HG03439 (cell line): ENCODE results near the gene LRMDA.
"Not testable (repeated sequence)": the region's sequence is repeated elsewhere in the genome, so short reads cannot be mapped to it uniquely, and the experiment has no call there.

ENCODE experiments used
- ATAC-seq: cut with Tn5 transposase; IDR thresholded peaks from one replicate; pipeline ENCODE4 v1.9.1; 2021; ENCODE audit warnings: mild to moderate bottlenecking, moderate library complexity; ENCODE audit not compliant: unreplicated experiment

The LRMDA gene

DNA sequence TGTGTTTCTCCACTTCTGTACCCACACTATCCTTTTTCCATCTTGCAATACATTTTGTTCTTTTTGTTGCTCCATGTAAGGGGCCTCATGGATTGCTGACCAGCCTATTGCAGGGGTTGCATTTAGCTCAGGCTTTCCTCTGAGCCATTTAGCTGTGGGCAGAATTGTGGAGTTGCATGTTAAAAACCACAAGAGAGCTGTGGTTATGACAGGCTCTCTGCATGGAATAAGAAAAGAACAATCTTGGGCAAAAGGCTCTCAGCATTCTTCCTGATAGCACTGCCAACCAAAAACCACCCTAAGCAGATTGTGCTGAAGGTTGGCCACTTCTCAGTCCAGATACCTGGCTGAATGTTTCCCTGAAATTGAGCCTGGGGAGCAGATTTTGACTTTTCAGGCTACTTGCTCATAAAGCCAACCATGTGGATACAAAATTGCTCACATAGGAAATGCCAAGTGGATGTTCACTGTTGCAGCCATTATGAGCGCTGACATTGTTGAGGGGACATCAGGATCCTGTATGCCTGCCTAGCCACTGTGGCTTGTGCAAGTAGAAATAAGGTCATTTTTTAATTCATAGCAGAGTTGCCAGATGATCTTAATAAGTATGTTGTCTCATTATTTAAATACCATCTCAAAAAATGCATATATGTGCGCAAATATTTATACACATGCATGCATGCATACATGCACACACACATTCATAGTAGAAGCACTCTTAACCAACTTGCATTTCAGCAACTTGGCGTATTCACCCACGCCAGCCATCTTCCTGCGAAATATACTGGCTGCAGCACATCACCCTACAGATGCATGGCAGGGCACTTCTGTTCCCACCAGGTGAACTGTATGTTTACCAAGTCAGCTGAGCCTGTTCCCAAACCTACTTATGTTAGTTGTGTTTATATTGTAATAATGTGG is 695.4 kb downstream of the LRMDA start:
- ATAC-seq: no peak

DNA sequence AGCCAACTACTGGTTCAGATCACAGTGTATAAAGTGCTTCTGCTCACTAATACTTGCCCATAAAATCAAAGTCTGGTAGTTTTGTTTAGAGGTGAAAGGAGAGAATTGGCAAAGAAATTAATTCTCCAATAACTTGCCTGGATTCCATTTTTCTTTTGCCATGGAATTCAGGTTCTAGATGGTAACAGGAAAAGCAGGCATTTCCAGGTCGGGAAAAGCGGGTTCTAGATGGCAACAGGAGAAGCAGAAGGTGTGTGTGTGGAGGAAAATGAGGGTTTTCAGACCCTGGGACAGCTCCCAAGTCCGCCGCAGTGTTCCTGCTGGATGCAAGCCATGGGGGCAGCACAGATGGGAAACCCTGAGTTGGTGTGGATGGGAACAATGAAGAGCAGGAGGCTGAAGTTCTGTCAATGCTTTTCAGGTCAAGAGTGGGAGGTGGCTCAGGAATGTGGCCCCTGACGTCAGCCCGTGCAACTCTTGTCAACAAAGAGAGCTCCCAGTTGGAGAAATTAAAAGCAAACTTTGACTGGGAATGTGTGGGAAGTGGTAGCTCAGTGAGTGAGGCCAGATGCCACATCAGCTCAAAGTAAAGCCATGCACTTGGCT is 696.7 kb downstream of the LRMDA start:
- ATAC-seq: no peak

DNA sequence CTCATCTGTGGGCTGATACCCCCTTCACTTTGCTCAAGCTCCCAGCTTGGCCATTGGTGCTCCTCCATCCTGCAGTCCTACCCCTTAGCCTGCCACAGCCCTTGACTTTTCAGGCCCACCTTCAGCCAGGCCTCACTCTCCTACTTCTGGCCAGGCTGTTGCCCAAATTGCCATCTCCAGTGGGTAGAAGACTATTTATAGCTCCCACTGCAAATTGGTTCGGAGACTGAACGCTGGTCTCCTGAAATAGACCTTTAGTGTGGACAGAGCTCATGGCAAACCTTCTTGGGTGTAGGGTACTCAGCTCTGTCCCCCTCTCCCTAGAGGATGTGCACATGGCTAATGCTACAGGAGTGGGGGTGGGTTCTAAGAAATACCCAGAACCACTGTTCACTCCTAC is 697.8 kb downstream of the LRMDA start:
- ATAC-seq: no peak

DNA sequence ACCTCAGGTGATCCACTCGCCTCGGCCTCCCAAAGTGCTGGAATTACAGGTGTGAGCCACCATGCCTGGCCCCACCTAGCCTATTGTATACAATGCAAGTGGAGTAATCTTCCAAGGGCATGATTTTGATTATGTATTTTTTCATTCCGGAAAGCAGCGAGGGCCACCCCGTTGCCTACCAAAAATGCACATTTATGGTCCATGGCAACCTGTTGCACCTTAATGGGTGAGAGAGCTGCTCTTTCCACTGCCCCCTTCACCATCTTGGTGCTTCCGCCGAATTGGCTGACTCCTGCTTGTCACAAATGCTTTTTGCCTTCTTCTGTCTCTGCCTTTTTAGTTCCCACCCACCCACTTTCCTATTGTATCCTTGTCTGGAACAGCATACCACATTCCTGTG is 699.5 kb downstream of the LRMDA start:
- no peak for ATAC-seq

DNA sequence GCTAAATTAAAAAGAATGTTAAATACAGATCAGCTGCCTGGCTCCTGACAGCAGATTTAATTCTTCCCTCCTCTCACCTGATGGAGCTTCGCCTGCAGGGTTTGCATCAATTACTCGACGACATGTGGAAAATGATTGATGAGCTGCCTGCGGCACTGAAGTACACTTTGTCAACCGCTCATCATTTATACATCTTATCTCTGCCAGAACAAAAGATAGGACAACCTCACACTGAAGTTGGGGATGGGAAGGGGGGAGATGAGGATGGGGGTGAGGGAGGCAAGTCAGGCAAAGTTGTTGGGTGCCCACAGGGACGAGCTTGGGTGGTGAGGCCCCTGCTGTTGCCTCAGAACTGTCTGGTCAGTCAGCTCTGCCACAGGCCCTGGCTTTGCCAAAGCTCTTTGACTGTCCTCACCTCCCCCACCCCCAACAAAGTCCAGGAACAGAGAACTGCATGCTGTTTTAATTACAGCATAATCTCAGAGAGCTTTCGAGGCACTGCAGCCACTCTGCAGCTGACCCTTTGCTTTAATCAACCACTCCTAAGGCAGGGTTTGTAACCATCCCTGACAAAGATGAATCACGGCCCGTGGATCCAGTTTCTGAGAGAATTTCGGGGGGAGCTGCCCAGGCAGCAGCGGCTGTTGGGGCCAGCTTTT is 702.3 kb downstream of the LRMDA start:
- no peak for ATAC-seq

DNA sequence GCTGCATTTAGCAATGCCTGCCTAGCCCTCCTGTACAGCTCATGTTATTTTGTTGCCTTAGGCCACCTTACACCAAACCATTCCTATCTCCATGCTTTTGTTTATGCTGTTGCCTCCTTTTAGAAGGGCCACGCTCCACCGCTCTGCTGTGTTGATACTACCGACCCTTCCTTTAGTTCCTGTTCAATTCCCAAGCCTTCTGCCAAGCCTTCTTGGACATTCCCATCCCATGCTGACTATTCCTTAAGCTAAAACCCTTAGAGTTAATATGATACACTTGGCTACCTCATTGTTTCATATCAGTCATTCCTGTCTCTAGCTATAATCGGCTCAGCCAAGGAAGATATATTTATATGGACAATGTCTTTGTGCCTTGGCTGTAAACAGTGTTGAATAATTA is 705.5 kb downstream of the LRMDA start:
- no peak for ATAC-seq

DNA sequence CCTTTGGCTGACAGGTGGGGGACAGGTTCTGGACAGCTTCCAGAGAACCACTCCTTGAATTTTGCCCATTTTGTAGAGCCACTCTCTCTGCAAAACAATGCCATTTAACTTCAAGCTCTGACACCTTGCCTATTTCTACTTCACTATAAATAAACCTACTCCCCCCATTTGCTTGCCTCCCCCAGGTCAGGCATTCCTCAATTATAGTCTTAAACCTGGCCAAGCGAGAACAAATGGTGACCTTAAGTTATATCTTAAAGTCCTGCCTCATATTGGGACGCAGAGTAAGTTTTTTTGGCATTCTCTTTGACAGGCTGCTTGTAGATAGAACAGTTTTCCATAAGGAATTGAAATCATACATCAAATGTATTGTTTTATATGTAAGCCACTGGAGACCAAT is 706.9 kb downstream of the LRMDA start:
- no peak for ATAC-seq

DNA sequence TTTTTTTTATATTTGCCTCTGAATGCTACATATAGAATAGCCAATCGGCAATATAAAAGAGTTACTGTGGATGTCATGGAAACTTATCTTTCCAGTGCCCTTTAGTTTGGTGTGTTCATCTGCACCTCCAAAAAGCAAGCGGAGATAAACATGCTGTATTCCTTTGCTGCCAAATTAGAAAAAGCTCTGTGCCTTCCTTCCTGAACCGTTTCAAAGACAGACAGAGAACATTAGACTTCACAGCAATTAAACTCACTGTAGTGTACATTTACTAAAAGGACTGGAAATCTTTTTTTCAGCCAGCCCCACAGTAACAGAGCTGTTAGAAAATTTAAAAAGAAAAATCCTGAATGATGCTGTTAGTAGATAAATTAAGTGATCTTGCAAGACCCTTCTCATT is 707.5 kb downstream of the LRMDA start:
- no peak for ATAC-seq

DNA sequence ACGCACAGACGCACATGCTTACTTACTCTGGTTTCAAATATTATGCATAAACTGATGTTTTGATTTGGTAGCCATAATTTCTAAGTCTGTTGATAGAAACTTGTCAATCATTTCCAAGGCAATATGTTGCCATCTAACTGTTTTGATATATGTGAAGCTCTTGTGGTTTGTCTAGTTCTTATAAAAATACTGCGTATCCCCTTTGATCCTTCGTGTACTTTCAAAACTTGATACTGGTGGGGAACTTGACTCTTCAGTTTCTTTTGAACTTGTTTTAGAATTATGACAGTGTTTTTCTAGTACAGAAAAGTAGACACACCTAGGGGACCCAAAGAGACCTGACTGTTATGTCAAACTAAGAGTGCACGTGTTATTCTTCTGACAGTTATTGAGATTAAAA is 708.0 kb downstream of the LRMDA start:
- ATAC-seq: no peak

DNA sequence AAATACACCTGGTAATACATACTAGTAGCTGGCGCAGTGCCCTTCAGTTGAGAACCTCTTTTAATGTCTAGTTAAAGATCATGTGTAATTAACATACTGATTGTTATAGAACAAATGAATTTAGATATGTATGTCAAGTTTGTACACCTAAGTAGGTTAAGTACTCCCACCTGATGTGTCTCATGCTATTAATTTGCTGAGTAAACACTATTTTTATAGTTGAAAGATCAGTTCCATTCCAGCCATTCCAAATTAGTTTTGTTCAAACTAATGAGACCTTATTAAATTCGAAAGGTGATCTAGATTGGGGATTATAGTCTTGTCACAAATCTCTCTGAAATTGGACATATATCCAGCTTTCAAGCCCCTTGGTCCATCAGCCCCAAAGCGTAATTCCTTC is 710.0 kb downstream of the LRMDA start:
- no peak for ATAC-seq

DNA sequence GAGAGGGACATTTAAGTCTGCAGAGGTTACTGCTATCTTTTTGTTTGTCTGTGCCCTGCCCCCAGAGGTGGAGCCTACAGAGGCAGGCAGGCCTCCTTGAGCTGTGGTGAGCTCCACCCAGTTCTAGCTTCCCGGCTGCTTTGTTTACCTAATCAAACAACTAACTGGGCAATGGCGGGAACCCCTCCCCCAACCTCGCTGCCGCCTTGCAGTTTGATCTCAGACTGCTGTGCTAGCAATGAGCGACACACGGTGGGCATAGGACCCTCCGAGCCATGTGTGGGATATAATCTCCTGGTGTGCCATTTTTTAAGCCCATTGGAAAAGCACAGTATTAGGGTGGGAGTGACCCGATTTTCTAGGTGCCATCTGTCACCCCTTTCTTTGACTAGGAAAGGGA is 716.8 kb downstream of the LRMDA start:
- ATAC-seq: not testable (repeated sequence)

DNA sequence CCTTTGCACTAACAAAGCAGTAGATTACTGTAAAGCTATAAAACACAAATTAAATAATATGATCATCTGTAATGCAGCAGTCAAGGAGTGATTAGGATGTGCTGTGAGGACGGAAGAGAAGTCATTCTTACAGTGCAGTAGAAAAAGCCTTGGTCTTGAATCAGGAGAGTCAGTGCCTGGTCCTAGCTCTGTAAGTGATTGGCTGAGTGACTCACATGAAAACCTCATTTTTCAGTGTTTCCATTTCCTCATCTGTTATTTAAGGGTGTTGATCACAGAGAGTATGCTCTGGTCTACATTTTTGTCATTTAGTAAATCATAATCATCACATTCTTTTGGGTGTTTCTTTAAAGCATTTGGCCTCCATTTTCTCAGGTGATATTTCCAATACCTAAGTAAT is 717.8 kb downstream of the LRMDA start:
- ATAC-seq: no peak

DNA sequence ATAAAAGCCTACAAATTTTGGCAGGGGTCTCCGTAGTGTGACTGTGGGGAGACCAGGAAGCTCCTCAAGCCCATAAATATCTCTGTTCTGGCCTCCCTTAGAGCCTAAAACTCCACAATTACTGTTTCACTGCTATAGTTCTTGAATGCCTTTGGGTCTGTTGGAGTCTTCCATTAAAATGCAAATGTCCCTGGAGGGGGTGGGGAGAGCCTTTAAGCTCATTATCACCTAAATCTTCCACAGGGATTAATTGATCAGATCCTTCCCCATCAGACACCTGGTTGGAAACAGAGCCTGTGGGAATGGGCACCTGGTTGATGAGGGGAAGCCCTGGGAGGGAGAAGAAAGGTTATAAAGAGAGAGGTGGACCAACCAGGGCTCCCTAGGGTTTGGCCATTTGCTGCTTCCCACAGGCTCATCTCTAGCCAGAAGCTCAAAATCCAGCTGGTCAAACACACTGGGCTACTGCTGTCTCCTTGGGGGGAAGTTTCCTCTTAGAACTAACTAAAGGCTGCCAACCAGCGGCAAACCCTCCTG is 718.2 kb downstream of the LRMDA start:
- no peak for ATAC-seq

DNA sequence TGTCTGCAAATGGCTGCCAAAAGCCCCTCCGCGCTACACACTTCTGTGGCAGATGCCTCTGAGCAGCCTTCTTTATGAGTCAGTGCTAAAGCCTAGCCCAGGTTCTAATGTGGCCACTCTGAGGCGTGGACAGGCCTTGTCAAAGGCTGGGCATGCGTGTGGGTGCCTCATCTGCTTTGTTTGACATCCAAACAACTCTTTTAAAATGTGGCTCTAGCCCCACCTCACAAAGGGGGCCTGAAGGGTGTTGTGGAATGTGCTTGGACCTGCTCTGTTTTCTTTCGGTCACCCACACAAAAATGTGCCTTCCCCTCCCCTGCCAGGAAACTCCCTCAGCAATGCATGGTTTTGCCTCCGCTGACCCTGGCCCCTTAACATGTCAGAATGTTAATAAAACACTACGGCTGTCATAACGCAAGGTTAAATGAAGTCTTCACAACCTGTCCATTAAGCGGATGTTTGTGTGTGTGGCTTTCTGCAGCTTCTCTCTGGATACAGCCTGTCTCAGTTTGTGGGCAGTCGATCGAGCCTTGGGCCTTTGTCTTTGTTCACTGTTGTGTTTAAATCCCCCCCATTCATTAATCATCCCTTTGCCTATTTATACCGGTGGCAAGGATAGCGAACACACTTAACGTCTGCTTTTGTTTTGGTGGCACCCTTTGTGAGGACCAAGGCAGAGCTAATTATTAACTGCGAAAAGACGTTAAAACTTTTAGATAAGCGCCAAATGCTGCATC is 718.9 kb downstream of the LRMDA start:
- no peak for ATAC-seq

DNA sequence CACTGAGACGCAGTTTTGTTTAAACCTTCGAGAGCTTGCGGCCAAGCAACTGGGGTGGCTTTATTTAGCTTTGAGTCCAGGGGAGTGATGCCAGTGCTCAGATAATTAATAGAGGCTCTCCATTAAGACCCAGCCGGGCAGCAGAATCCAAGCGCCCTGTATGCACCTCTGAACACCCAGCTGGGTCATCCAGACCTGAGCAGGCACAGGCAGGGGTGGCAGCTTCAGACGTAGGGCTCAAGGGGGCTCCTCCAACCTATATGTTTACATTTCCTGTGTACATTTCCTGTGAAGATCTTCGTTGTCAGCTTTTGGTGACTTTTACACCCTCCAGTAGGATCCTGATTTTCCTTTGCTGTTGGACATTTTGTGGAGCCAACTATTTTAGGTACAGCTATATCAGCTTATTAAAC is 719.5 kb downstream of the LRMDA start:
- no peak for ATAC-seq

DNA sequence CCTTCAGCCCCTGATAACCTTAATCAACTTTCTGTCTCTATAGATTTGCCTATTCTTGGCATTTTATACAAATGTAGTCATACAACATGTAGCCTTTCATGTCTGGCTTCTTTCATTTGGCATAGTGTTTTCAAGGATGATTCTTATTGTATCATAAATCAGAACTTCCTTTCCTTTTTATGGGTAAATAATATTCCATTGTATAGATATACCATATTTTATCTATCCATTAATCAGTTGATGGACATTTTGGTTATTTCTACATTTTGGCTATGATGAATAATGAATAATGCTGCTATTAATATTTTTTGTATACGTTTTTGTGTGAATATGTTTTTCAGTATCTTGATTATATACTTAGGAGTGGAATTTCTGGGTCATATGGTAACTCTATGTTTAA is 720.8 kb downstream of the LRMDA start:
- ATAC-seq: no peak

DNA sequence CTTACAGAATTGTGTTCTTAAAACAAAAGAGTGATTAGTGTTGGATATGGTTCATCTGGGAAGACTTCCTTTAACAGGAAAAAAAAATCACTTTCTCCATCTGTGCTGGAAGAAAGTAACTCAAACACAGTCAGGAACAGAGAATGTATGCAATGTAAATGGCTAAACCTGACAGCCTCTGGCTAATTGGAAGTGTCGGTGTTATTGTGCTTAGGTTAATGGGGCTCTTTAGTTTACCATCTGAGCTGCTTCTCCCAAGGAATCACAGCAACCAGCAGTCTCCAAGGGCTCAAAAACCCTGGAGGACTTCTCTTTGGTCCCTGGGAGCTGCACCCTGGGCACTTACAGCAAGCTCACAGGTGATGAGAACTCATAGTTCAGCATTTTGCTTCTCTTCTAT is 724.5 kb downstream of the LRMDA start:
- no peak for ATAC-seq

DNA sequence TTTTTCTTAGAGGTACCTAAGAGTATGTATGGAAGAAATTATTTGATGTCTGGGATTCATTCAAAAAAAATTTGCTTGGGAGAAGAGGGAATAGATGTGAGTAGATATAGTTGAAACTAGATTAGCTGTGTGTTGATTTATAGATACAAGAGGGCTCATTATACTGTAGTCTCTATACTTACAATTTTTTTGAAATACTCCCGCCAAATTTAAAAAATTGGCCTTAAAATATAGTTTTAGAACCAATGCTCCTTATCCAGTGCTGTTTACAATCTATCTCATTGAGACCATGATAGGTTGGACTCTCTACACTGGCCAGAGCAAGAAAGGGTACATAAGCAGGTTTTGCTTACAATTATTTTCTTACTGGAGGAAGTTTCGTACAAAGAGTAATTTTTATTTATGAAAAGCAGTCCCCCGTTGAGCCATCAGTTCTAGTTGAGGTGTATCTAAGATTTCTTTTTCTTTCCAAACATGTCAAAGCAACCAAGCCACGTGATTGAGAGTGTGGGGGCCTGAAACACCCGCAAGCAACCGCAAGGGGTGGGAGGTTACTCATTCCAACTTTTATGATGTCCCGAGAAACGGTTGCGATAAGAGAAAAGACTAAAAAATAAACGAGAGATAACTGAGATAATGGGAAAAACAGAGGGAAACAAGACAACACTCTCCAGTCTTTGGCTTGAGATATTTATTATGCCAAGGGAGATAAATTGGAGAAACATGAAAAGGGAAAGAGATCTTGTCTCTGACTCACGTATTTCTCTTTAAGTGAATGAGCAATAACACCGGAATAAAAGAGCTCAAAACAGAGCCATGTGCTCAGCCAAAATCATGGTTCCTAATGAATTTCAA is 729.2 kb downstream of the LRMDA start:
- ATAC-seq: no peak

DNA sequence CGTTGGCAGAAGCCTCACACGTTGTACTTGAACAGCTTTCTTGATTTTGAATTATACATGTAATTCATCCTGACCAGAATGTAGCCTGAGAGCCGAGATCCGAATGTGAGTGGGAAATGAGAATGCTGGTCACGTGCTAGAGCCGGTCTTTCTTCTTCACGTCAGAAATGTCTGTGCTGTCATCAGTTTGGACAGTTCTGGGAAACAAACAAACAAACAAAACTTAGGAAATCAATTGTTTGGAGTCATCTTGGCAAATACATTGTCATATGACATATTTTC is 729.8 kb downstream of the LRMDA start:
- no peak for ATAC-seq

DNA sequence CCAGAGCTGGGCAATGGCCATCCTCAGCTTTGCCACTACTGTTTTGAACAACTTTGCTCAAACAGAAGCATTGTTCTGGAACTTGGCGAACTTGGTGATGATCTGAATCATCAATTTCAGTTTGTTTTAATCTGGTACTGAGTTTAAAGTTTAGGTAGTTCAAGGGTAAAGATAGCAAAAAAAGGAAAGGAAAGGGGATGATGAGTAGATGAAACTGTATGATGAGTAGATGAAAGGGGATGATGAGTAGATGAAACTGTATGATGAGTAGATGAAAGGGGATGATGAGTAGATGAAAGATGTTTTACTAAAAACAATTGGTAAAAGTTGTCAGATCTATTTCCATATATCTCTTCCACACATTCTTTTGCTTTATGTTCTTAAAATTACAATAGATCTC is 737.0 kb downstream of the LRMDA start:
- no peak for ATAC-seq
